ENCODE data around the gene MYO10.

DNA sequence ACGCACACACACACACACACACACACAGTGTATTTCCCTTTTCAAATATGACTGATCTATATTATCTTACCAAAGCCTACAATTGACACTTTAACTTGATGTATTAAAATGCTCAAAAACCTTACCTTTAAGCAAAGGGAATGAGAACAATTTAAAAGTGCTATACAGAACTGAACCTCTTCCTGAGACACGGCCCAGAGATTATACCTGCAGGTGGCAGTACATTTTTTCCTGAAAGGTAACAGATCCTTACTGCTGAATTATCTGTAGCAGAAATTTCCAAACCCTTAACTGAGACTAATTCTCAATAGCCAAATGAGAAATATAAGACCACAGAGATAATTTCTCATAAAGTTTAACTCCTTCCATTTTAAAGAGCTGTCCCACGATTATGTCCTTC lies 91.1 kb downstream of the MYO10 start:
- no peak for TF ChIP-seq EZH2 (IDR thresholded peaks at IDR 0.05; ENCODE audit: insufficient read depth, low read length)
- TF ChIP-seq, protein P1, sequence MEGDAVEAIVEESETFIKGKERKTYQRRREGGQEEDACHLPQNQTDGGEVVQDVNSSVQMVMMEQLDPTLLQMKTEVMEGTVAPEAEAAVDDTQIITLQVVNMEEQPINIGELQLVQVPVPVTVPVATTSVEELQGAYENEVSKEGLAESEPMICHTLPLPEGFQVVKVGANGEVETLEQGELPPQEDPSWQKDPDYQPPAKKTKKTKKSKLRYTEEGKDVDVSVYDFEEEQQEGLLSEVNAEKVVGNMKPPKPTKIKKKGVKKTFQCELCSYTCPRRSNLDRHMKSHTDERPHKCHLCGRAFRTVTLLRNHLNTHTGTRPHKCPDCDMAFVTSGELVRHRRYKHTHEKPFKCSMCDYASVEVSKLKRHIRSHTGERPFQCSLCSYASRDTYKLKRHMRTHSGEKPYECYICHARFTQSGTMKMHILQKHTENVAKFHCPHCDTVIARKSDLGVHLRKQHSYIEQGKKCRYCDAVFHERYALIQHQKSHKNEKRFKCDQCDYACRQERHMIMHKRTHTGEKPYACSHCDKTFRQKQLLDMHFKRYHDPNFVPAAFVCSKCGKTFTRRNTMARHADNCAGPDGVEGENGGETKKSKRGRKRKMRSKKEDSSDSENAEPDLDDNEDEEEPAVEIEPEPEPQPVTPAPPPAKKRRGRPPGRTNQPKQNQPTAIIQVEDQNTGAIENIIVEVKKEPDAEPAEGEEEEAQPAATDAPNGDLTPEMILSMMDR (IDR thresholded peaks at IDR 0.05; ENCODE audit: insufficient read depth, low read depth, low read length), result no peak
